Measurements from ENCODE around the gene TPRN. TPM values are rescaled to one million over a fixed set of nuclear protein-coding genes. Genes with fewer than 3 reads are reported as not detected.

The TPRN gene
- total and polyA plus RNA-seq, 9 of the 15 experiments (the other 6 are each of a cell fraction or from before 2014, with no cell fraction given) = 0.31 to 31.9 (median 4.4) TPM

- TF ChIP-seq E2F6 (IDR thresholded peaks at IDR 0.05; ENCODE audit: borderline replicate concordance in 1 of 2, extremely low read depth in 1 of 2, insufficient read depth in 1 of 2, insufficient read length in 1 of 2, low read depth in 1 of 2, low read length in 1 of 2, poor library complexity in 1 of 2, severe bottlenecking in 1 of 2) = no peak
- TF ChIP-seq ESRRB (CRISPR knock-in tag; IDR thresholded peaks at IDR 0.05; ENCODE audit: borderline replicate concordance) = no peak
- TF ChIP-seq MNT (conservative IDR thresholded peaks at IDR 0.05) = no peak
- TF ChIP-seq CBX8 (IDR thresholded peaks at IDR 0.05; ENCODE audit: borderline replicate concordance, extremely low read depth, low read depth, low read length, poor library complexity, severe bottlenecking) = no peak
- TF ChIP-seq SMAD2 (IDR thresholded peaks at IDR 0.05; ENCODE audit: low read depth, low read length) = no peak
- TF ChIP-seq CEBPB (tag; IDR thresholded peaks at IDR 0.05) = no peak
- TF ChIP-seq REST (IDR thresholded peaks at IDR 0.05; ENCODE audit: borderline replicate concordance) = peak; percentile 43; the same call in 1 of the 2 replicates
- no peak for TF ChIP-seq REST (CRISPR knock-in tag; IDR thresholded peaks at IDR 0.05; ENCODE audit: low read depth)
- TF ChIP-seq KDM1A (IDR thresholded peaks at IDR 0.05) = peak in 1 of 2 experiments; percentile 31; a peak in 1 of 4 replicates
- TF ChIP-seq RBM39 (optimal IDR thresholded peaks at IDR 0.05; ENCODE audit: low read depth, low read length) = no peak
- no peak for TF ChIP-seq DMBX1 (CRISPR knock-in tag; IDR thresholded peaks at IDR 0.05; ENCODE audit: borderline replicate concordance)
- TF ChIP-seq ETS2 (tag; IDR thresholded peaks at IDR 0.05; ENCODE audit: borderline replicate concordance, poor library complexity, severe bottlenecking) = no peak
- TF ChIP-seq STAG1 (CRISPR knock-in tag; IDR thresholded peaks at IDR 0.05; ENCODE audit: borderline replicate concordance) = 0 out of 2 replicates have a peak, but pooled peaks have one; percentile 8
- no peak for TF ChIP-seq DNMT1 (IDR thresholded peaks at IDR 0.05)
- no peak for TF ChIP-seq EP400 (IDR thresholded peaks at IDR 0.05)
Observed at GRCh38 chr9:137176302-137177182, 24.0 kb downstream of the TPRN start (continued).
